GM13976 (cell line): ENCODE measurements around the gene FBXO47.
"Not testable (repeated sequence)": the region's sequence is repeated elsewhere in the genome, so short reads cannot be mapped to it uniquely, and the experiment has no call there.

Experiments
- DNase-seq: peaks from one replicate; pipeline ENCODE4 v3.0.0; 2012; ENCODE audit warnings: low spot score
- in situ Hi-C: fragments of 300-500 bp; cut with MboI; formaldehyde crosslinking; loops from one replicate; pipeline ENCODE4 v1.12.0; 2022; ENCODE audit warnings: low sequenced_read_pairs, mixed read lengths, inconsistent platforms; ENCODE audit not compliant: unreplicated experiment
- TF ChIP-seq, protein P1 (sequence below): IDR thresholded peaks from 2 replicates; pipeline ENCODE4 v1.5.1; 2012; ENCODE audit warnings: borderline replicate concordance, mild to moderate bottlenecking; ENCODE audit not compliant: insufficient read depth; ENCODE audit errors: extremely low read depth, missing control alignments, control extremely low read depth

Gene FBXO47

GRCh38 chr17:38958756-38959155 lies 8.4 kb downstream of the FBXO47 start:
- in situ Hi-C loops = no loop called here
- TF ChIP-seq, protein P1, sequence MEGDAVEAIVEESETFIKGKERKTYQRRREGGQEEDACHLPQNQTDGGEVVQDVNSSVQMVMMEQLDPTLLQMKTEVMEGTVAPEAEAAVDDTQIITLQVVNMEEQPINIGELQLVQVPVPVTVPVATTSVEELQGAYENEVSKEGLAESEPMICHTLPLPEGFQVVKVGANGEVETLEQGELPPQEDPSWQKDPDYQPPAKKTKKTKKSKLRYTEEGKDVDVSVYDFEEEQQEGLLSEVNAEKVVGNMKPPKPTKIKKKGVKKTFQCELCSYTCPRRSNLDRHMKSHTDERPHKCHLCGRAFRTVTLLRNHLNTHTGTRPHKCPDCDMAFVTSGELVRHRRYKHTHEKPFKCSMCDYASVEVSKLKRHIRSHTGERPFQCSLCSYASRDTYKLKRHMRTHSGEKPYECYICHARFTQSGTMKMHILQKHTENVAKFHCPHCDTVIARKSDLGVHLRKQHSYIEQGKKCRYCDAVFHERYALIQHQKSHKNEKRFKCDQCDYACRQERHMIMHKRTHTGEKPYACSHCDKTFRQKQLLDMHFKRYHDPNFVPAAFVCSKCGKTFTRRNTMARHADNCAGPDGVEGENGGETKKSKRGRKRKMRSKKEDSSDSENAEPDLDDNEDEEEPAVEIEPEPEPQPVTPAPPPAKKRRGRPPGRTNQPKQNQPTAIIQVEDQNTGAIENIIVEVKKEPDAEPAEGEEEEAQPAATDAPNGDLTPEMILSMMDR = no peak
- DNase-seq = no peak

DNA sequence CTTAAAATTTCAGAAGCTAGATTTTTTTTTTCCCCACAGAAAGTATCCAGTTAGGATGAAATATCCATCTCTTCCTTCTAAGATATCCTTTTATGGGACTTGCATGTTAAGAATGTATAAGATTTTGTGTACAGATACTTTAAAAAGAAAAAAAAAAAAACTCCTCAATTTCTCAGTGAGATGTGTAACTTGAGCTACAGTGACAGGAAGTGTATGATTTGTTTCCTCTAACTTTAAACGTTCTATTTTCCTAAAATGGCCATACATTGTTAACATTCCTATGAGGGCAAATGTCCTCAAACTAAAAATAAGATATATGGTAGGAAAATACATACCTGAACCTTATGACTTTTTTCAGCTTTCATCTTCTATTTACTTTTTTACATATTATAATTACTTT lies 8.9 kb downstream of the FBXO47 start:
- in situ Hi-C loops = no loop called here
- TF ChIP-seq, protein P1 = no peak
- DNase-seq = no peak

DNA sequence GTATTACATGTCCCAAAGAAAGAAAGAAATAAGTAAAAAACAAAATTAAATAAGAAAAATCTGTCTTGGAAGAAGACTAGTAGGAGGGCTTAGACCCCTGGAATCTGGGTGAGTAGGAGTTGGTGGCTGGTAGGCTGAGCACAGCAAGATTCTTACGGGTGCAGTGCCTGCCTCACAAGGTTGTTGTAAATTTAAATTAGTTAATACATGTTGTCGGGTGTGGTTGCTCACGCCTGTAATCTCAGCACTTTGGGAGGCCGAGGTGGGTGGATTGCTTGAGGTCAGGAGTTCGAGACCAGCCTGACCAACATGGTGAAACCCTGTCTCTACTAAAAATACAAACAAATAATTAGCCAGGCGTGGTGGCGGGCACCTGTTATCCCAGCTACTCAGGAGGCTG lies 13.4 kb downstream of the FBXO47 start:
- DNase-seq, in situ Hi-C loops: not testable (repeated sequence)

- TF ChIP-seq, protein P1 = no peak
- in situ Hi-C loops = no loop called here
Observed at GRCh38 chr17:38947189-38947588, 20.0 kb downstream of the FBXO47 start.

GRCh38 chr17:38943607-38944006 lies 23.6 kb downstream of the FBXO47 start:
- TF ChIP-seq, protein P1 = no peak
- in situ Hi-C loops = no loop called here
- no peak for DNase-seq

More at GRCh38 chr17:38947189-38947588, 20.0 kb downstream of the FBXO47 start:
- DNase-seq = no peak

DNA sequence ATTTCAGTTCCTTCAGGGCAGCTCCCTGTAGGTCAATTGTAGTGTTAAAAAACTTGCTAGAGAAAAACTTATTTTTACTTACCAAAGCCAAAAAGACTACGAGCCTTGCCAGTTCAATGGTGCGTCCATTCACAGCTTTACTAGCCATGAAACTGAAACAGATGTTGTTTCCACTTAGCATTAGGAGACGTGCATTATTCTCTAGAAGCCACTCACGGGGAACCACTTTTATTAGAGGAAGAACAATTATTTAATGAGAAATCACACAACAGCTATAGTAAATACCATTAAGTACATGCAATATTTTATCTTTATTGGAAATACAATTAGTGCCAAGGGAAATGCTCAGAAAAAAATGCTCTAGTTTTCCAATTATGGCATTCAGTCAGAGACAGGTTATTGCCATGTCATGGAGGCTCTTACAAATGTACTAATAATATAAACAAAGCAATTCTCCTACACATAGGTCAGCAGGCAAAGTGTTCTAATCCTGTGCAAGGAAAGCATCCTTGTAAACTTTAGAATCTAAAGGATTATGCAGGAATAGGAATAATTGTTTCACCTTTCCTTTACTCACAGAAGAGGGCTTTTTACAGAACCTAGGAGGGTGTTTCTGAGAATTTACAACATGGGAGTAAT lies 24.4 kb downstream of the FBXO47 start:
- peak; percentile 49 for DNase-seq
- in situ Hi-C loops = no loop called here
- TF ChIP-seq, protein P1 = no peak

DNA sequence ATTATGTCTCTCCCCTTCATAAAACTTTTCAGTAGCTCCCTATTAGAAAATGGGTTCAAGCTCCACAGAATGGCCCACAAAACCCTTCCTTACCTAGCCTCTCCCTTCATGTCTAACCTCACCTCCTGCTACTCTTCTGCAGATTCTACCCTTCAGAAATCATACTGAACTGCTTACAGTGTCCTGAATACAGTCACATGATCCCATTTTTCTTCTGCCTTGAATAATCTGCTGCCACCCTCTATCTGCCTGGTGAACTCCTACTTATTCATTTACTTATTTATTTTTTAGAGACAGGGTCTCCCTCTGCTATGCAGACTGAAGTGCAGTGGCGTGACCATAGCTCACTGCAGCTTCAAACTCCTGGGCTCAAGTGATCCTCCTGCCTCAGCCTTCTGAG lies 26.8 kb downstream of the FBXO47 start:
- in situ Hi-C loops = no loop called here
- TF ChIP-seq, protein P1 = no peak

More for the DNA sequence above, 26.8 kb downstream of the FBXO47 start:
- no peak for DNase-seq
